Measurements from ENCODE around the gene SIRT2.

Gene SIRT2

DNA sequence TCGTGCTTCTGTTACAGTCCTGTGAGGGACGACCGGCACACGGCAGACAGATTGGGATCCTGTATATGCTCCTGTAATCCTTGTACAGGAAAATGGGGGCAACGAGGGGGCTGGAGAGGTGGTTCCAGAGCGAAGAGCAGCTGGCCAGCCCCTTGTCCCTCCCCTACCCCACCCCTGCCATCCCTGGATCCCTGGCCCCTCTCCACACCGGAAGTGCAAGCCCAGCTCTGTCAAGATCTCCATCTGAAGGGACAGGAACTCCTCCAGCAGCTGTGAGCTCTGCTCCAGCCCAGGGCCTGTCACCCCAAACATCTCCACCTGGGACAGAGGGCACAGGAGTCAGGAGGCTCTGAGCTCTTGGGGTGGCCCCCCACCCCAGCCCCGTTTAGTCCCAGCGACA lies 18.1 kb upstream of the SIRT2 start:
- Histone ChIP-seq H3K27ac (ENCODE audit: extremely low read depth, low read depth, low read length) (peak overlapping the region; percentile 17; the same call in 1 of the 2 replicates), H3K36me3 (ENCODE audit: control insufficient read depth in 2 of 2, insufficient read depth in 1 of 2, low read length in 2 of 2) (peaks cover 28 to 37% of the 10 kb centered on the region in 2 experiments), H3K9me3 (ENCODE audit: control insufficient read depth, insufficient read depth, low read depth, low read length) (no peaks in the 10 kb centered on the region), H3K4me1 (ENCODE audit: control insufficient read depth, insufficient read depth, low read length) (no peaks in the 10 kb centered on the region), H3K4me3 (ENCODE audit: low read depth, low read length) (no peak overlapping the region)
- ChIA-PET POLR2A (interaction anchor here (0.6 to 1.2 kb wide), 5 partner anchors 9 to 1306 kb away, joined by 3 to 5 read pairs (median 3); partner anchors contain the start of gene NFKBIB), CTCF (interaction anchor here (0.6 to 4.1 kb wide), 2 partner anchors 12 to 397 kb away, joined by 3 to 36 read pairs; partner anchors contain the start of genes MRPS12 and SARS2)
- TF ChIP-seq SALL2 (tag by site-specific recombination; IDR thresholded peaks at IDR 0.05; ENCODE audit: borderline replicate concordance) (no peak), BCL11B (tag by site-specific recombination; IDR thresholded peaks at IDR 0.05; ENCODE audit: low read depth) (no peak), IKZF3 (tag by site-specific recombination; IDR thresholded peaks at IDR 0.05) (no peak), ZNF521 (tag by site-specific recombination; IDR thresholded peaks at IDR 0.05) (no peak)

DNA sequence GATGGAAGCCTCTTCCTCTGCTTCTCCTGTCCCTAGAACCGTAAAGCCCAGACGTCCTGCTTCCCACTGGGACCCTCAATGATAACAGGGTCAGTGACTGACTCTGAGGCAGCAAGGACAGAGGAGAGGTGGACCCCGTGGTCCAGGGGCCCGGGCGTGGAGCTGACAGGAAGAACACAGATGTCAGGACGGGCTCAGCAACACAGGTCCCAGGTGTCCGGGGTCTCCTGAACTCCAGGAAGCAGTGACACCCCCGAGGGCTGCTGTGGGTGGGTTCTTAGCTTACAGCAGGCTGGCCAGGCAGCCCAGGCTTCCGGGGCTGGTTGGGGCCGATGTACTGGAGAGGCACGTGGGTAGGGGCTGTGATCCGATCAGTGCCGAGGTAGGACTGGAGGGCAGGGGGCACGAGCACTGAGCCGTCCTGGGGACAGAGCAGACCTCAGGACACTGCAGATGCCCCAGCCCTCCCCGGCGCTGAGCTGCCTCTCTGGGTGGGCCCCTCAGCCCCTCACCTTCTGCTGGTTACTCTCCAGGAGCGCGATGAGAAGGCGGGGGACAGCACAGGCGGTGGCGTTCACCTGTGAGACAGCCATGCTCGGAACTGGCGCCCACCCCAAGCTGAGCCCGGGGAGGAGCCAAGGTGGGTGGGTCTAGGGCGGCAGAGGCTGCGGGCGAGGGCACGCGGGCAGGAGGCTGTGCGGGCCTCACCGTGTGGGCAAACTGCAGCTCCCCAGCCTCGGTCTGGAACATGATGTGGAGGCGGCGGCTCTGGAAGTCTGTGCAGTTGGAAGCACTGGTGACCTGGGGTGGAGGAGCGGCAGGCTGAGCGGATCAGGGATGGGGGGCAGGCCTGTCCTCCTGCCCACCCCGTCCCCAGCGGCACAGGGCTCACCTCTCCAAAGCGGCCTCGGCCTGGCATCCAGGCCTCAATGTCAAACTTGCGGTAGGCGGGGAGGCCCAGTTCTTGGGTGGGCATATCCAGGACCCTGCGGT lies 16.2 kb upstream of the SIRT2 start:
- Histone ChIP-seq H3K9me3 (ENCODE audit: control insufficient read depth, insufficient read depth, low read depth, low read length) (no peaks in the 10 kb centered on the region), H3K27ac (ENCODE audit: extremely low read depth, low read depth, low read length) (no peak overlapping the region), H3K4me1 (ENCODE audit: control insufficient read depth, insufficient read depth, low read length) (no peaks in the 10 kb centered on the region), H3K4me3 (ENCODE audit: low read depth, low read length) (no peak overlapping the region), H3K36me3 (ENCODE audit: control insufficient read depth in 2 of 2, insufficient read depth in 1 of 2, low read length in 2 of 2) (peaks cover 15 to 18% of the 10 kb centered on the region in 2 experiments)
- ChIA-PET POLR2A (interaction anchor here (0.6 to 2.3 kb wide), 4 partner anchors 13 to 1670 kb away, joined by 3 to 9 read pairs (median 4); partner anchors contain the start of gene NFKBIB), CTCF (interaction anchor here (0.7 to 3.3 kb wide), 4 partner anchors 14 to 395 kb away, joined by 6 to 31 read pairs (median 8); partner anchors contain the start of genes MRPS12 and SARS2)
- no peak for TF ChIP-seq ZNF138 (tag by site-specific recombination; IDR thresholded peaks at IDR 0.05; ENCODE audit: borderline replicate concordance)
- TF ChIP-seq EGR2 (tag by site-specific recombination; IDR thresholded peaks at IDR 0.05; ENCODE audit: low read depth) = peak; percentile 93
- TF ChIP-seq, protein P1, sequence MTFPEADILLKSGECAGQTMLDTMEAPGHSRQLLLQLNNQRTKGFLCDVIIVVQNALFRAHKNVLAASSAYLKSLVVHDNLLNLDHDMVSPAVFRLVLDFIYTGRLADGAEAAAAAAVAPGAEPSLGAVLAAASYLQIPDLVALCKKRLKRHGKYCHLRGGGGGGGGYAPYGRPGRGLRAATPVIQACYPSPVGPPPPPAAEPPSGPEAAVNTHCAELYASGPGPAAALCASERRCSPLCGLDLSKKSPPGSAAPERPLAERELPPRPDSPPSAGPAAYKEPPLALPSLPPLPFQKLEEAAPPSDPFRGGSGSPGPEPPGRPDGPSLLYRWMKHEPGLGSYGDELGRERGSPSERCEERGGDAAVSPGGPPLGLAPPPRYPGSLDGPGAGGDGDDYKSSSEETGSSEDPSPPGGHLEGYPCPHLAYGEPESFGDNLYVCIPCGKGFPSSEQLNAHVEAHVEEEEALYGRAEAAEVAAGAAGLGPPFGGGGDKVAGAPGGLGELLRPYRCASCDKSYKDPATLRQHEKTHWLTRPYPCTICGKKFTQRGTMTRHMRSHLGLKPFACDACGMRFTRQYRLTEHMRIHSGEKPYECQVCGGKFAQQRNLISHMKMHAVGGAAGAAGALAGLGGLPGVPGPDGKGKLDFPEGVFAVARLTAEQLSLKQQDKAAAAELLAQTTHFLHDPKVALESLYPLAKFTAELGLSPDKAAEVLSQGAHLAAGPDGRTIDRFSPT (tag by site-specific recombination; IDR thresholded peaks at IDR 0.05) = peak; percentile 45
- TF ChIP-seq, protein P2, sequence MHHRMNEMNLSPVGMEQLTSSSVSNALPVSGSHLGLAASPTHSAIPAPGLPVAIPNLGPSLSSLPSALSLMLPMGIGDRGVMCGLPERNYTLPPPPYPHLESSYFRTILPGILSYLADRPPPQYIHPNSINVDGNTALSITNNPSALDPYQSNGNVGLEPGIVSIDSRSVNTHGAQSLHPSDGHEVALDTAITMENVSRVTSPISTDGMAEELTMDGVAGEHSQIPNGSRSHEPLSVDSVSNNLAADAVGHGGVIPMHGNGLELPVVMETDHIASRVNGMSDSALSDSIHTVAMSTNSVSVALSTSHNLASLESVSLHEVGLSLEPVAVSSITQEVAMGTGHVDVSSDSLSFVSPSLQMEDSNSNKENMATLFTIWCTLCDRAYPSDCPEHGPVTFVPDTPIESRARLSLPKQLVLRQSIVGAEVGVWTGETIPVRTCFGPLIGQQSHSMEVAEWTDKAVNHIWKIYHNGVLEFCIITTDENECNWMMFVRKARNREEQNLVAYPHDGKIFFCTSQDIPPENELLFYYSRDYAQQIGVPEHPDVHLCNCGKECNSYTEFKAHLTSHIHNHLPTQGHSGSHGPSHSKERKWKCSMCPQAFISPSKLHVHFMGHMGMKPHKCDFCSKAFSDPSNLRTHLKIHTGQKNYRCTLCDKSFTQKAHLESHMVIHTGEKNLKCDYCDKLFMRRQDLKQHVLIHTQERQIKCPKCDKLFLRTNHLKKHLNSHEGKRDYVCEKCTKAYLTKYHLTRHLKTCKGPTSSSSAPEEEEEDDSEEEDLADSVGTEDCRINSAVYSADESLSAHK (tag by site-specific recombination; IDR thresholded peaks at IDR 0.05) = no peak
- TF ChIP-seq GLIS2 (tag by site-specific recombination; IDR thresholded peaks at IDR 0.05) = 0 out of 2 replicates have a peak, but pooled peaks have one; percentile 19
- TF ChIP-seq, protein P3, sequence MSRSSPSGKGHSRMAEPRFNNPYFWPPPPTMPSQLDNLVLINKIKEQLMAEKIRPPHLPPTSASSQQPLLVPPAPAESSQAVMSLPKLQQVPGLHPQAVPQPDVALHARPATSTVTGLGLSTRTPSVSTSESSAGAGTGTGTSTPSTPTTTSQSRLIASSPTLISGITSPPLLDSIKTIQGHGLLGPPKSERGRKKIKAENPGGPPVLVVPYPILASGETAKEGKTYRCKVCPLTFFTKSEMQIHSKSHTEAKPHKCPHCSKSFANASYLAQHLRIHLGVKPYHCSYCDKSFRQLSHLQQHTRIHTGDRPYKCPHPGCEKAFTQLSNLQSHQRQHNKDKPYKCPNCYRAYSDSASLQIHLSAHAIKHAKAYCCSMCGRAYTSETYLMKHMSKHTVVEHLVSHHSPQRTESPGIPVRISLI (tag by site-specific recombination; IDR thresholded peaks at IDR 0.05) = no peak
- TF ChIP-seq ZFHX2 (tag by site-specific recombination; conservative IDR thresholded peaks at IDR 0.05) = peak; percentile 91

DNA sequence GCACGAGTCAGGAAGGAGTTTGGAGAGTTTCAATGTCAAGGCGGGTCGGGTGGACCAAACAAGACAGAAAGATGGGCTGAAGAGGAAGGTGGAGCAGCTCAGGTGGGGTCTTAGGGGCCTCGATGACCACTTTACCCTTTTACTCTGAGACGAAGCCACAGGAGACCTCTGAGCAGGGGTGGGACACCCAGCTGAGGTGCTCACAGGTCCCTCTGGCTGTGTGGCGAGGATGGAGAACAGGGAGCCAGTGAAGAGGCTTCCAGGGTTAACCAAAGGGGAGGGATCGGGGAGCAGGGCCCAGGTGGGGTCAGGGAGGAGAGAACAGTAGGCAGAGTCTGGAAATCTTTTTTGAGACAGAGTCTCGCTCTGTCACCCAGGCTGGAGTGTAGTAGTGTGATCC lies 14.5 kb upstream of the SIRT2 start:
- ChIA-PET CTCF (interaction anchor here (0.6 to 3.3 kb wide), 4 partner anchors 14 to 48 kb away, joined by 3 to 31 read pairs (median 7); partner anchors contain the start of genes MRPS12, NFKBIB and SARS2), POLR2A (interaction anchor here (0.7 to 2.3 kb wide), 8 partner anchors 12 to 267 kb away, joined by 3 to 9 read pairs (median 4); partner anchors contain the start of genes ECH1 and NFKBIB)
- Histone ChIP-seq H3K4me1 (ENCODE audit: control insufficient read depth, insufficient read depth, low read length) (no peaks in the 10 kb centered on the region), H3K4me3 (ENCODE audit: low read depth, low read length) (no peak overlapping the region), H3K36me3 (ENCODE audit: control insufficient read depth in 2 of 2, insufficient read depth in 1 of 2, low read length in 2 of 2) (peaks cover 1 to 15% of the 10 kb centered on the region in 2 experiments; a peak in 2 of 3 replicates), H3K9me3 (ENCODE audit: control insufficient read depth, insufficient read depth, low read depth, low read length) (no peaks in the 10 kb centered on the region), H3K27ac (ENCODE audit: extremely low read depth, low read depth, low read length) (no peak overlapping the region)
- TF ChIP-seq ZNF677 (tag by site-specific recombination; IDR thresholded peaks at IDR 0.05) (no peak), ZNF777 (tag by site-specific recombination; IDR thresholded peaks at IDR 0.05; ENCODE audit: borderline replicate concordance) (no peak), ZNF155 (tag by site-specific recombination; IDR thresholded peaks at IDR 0.05) (no peak), ZNF274 (IDR thresholded peaks at IDR 0.05; ENCODE audit: low read length) (no peak), ZNF274 (tag by site-specific recombination; IDR thresholded peaks at IDR 0.05; ENCODE audit: borderline replicate concordance) (no peak), ZBTB20 (tag by site-specific recombination; IDR thresholded peaks at IDR 0.05) (no peak), ZNF600 (tag by site-specific recombination; IDR thresholded peaks at IDR 0.05) (no peak), ZNF623 (tag by site-specific recombination; IDR thresholded peaks at IDR 0.05) (no peak), SETDB1 (IDR thresholded peaks at IDR 0.05; ENCODE audit: insufficient read length, low read length) (no peak)
